Smooth muscle cell of the brain vasculature (primary cell): ENCODE measurements around the gene TRIM75.
"Not testable (repeated sequence)": the region's sequence is repeated elsewhere in the genome, so short reads cannot be mapped to it uniquely, and the experiment has no call there.

Experiments used
- DNase-seq: peaks from one replicate; pipeline ENCODE4 v3.0.0-alpha.2; 2012; ENCODE audit warnings: low read depth, low spot score

The TRIM75 gene

DNA sequence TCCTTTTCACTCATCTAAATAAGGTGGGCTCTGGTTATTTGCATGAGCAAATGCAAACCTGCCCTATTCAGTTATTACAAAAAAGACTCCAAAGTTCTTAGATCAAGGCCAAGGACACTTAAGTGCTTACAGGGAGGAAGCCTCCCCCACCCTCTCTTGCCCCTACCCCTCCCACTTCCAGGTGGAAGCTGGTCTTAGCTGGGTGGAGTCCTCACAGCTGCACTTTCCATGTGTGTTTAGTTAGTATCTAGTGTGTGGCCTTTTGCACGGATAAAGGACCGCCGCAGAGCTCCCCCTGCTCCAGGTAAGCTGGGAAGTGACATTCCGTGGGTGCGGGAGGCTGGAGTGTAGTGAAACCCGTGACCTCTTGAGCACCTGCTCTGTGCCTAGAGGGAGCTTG is at the start of gene TRIM75:
TRIM75 (plus strand) TSS at position 222 of the 400 bp plus-strand sequence. CDS start 5,282 bp downstream, outside the sequence.
- DNase-seq = no peak

DNA sequence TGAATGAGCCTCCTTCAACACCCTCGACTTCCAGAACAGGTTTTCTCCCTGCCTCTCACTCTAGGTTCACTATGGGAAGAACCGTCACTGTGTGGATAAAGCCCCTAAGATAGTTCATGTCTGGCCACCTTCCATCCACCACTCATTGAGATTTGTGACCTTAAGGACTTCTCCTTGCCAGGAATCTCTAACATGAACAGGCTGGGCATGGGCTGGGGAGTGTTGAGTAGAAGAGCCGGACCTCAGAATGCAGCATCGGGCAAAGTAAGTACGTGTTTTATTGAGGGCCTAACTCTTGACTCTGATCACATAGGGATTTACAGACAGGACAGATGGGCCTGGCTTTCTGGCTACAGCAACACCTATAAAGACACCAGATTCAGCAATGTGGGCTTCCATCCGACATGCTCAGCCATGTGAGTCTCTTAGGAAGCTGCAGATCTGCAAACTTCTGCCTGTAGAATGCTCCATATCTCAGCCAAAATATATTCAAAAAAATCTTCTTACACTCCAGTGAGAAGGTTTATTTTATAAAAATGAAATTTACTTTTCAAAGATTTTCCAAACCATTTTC is 48.2 kb upstream of the TRIM75 start:
- DNase-seq = no peak

DNA sequence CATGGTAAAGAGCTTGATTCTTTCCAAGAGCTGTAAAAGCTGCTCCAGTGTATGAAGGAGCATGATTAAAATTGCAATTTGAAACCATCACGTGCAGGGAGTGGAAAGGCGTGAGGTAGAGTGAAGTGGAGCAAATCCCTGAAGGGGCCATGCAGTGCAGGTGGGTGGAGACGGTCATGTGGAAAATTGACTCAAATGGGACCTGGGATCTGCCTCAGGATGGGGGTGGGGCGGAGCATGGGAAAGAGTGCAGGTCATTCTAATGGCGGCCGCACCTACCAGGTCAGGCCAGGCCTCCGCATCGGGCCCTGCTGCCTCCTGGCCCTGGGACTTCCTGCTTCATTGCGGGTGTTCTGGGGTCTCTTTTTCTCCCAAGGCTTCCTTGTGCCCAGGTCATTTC is 47.2 kb upstream of the TRIM75 start:
- no peak for DNase-seq

DNA sequence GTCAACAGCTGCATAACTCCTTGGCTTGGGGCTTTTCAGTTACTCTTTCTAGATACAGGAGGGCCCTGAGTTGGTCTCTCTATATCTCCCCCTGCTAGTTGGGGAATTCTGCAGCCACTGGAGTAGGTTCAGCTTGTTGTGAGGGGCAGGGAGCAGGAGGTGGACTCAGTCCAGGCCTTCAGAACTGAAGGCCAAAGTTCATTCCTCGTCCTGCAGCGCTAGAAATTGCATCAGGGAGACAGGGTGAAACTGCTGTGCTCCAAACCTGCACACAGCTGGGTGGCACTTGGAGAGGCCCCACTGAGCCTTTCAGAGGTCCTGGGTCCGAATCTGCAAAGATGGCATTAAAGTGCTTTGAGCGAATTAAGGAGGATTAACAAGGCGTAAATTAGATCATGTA is 46.8 kb upstream of the TRIM75 start:
- DNase-seq = no peak

DNA sequence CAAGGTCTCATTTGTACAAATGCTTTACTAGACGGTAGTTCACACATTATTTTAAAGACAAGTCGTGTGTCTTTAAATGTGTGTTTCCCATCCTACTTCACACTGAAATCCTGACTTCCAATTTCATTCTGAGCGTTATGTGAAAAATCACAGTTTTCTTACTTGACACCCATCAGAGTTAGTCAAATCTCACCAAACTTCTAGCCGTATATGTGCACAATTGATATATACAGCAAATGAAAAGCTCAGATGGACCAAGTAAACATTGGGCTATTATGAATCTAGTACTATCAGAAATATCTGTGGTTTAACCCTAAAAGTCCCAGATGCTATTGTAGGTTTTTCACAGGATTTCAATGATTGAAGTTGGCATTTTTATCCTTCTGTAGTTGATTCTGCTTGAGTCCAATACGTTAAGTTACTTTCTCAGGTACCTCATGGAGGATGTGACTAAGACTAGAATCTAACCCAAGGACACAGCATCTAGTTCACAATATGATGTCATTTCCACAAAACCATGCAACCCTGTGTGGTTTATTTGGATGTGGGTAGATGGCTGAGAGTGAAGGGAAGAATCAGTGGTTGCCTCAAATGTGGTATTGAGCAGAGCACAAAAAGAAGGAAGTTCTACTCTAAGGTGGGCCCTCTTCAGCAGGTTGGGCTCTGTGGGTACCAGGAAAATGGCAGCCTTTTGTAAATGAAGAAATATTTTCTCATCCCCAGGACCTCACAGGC is 44.0 kb upstream of the TRIM75 start:
- no peak for DNase-seq

DNA sequence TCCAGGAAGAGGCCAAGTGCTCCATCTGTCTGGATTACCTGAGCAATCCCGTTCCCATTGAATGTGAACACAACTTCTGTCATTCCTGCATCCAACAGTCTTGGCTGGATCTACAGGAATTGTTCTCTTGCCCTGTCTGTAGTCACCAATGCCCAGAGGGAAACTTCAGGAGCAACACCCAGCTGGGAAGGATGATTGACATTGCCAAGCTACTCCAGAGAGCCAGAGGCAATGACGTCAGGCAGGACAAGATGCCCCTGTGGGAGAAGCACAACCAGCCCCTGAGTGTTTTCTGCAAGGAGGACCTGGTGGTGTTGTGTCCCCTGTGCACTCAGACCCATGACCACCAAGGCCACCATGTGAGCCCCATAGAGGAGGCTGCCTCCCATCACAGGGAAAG is 43.2 kb upstream of the TRIM75 start:
- no peak for DNase-seq

DNA sequence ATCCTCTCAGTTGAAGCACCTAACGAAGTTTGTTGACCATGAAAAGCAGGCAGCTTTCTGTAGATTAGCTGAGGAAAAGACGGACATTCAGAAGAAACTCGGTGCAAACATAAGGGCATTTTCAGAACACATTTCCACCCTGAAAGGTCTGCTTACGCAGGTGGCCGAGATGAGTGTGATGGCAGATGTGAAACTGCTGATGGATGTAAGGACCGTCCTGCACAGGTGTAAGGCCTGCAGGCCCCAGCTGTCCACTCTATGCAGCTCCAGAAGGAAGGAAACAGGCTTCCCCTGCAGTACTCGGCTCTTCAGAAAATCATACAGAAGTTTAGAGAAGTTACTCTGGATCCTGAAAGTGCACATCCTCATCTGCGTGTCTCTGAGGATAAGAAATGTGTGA is 42.7 kb upstream of the TRIM75 start:
- no peak for DNase-seq

DNA sequence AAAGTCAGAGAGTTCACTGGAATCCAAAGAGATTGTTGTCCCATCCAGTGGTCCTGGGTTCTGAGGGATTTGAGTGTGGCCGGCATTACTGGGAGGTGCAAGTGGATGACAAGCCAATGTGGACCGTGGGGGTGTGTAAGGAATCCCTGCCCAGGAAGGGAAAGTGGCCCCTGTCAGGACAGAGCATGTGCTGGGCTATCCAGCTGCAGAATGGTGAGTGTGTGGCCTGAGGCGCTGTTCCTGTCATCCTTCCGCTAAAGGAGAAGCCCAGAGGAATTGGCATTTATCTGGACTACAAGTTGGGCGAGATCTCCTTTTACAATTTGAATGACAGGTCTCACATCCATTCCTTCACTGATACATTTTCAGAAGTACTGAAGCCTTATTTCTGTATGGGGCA is 42.3 kb upstream of the TRIM75 start:
- no peak for DNase-seq

DNA sequence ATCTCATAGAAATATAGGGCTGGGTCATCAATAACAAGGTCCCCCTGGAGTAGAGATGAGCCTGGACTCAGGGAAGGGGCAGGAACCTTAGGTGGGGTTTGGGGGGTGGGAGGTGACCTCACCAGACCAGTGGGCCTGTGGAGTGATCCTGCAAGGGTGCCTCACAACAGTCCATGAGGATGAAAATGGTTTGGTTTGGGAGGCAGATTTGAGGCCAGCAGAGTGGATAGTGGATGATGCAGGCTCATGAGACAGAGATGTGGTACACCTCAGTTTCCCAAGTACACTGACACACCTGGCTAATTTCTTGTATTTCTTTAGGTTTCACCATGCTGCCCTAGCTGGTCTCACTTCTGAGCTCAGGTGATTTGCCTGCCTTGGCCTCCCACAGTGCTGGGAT is 40.0 kb upstream of the TRIM75 start:
- DNase-seq = no peak

DNA sequence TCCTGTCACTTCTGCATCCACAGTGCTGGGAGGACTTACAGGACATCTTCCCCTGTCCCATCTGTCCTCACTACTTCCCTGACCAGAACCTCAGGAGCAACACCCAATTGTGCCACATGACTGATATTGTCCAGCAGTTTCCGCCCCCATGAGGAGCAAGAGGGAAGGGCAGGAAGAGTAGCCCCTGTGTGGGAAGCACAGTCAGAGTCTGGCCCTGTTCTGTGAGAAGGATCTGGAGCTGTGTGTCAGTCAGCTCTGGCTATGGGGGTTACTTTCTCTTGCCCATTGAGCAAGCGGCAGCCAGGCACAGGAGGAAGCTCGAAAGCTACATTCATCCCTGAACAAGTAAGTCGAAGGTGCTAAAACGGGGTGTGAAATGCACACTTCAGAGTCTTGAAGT is 36.7 kb upstream of the TRIM75 start:
- no peak for DNase-seq

DNA sequence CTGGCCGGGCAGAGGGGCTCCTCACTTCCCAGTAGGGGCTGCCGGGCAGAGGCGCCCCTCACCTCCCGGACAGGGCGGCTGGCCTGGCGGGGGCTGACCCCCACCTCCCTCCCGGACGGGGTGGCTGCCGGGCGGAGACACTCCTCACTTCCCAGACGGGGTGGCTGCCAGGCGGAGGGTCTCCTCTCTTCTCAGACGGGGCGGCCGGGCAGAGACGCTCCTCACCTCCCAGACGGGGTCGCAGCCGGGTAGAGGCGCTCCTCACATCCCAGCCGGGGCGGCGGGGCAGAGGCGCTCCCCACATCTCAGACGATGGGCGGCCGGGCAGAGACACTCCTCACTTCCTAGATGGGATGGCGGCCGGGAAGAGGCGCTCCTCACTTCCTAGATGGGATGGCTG is 33.7 kb upstream of the TRIM75 start:
- DNase-seq = not testable (repeated sequence)

DNA sequence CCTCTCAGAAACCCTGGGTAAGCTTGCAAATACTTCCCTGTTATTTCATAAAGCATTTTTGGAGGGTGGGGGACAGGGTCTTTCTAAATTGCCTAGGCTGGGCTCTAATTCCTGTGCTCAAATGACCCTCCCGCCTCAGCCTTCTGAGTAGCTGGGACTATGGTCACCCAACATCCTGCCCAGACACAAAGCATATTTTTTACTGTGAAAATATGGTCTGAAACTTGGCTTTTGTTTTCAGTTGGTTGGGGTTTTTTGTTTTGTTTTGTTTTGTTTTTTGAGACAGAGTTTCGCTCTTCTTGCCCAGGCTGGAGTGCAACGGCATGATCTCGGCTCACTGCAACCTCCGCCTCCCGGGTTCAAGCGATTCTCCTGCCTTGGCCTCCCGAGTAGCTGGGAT is 27.9 kb upstream of the TRIM75 start:
- DNase-seq = not testable (repeated sequence)

DNA sequence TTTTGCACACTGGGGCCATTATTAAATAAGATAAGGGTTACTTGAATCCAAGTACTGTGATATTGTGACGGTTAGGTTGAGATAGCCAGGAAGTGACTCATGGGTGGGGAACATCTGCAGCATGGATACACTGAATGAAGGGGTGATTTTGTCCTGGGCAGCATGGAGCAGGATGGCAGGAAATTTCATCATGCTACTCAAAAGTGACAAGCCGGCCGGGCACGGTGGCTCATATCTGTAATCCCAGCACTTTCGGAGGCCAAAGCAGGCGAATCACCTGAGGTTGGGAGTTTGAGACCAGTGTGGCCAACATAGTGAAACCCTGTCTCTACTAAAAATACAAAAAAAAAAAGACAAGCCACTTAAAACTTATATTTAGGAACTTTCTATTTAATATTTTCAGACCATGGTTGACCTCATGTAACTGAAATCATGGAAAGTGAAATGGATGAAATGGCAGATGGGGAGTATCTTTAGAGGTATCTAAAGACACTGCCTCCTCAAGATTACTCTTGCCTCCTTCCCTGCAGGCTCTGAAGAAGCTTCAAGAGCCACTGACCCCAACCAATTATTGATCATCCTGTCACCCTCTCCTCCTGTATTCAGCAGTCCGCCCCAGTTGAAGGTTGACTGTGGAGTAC is 25.8 kb upstream of the TRIM75 start:
- no peak for DNase-seq

DNA sequence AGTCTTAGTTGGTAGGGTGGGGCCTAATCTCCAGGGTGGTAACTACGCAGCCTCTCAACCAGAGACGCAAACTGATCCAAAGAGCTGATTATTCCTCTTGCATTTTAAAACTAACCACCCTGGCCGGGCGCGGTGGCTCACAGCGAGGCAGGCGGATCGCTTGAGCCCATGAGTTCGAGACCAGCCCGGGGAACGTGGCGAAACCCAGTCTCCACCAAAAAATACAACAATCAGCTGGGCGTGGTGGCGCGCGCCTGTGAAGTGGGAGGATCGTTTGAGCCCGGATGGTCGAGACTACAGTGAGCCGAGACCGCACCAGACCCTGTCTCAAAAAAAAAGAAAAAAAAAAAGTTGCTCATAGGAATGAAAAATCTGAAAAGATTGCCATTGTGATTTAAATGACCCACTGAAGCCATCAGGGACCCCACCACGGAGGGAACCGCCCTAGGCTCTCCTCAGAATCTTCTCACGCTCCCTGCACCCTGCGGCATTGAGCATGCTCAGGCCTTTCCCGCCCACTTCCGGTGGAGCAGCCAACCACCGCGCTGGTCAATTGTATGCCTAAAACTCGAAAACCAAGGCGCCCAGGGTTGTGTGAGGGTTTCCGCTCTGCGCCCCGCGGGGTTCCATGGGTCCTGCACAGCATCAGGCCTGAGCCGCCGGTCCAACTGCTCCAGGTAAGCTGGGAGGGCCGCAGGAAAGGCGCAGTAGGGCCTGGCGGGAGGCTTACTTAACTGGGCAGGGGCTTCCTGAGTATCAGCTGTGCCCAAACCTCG is 22.0 kb upstream of the TRIM75 start, which contains the start of gene TRIM60:
TRIM60 (plus strand) TSS at position 564 of the 776 bp plus-strand sequence. CDS start 8,074 bp downstream, outside the sequence.
- no peak for DNase-seq

DNA sequence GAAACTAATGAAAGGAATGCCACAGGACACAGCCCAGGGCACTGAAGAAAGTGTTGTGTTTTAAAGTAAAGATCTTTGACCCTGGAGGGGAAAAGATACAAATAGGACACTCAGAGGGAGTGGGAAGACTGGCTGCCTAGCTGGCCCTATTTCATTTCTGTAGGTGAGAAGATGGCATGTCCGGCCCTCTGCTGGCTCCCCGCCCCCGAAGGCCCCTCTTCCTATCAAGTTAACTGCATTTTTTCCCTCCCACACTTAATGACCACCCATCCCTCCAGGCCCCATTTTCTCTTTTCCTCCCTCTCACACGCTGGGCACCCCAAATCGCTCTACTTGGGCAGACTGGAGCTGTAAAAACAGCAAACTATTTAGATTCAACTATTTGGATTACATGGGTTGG is 5.5 kb upstream of the TRIM75 start:
- no peak for DNase-seq

DNA sequence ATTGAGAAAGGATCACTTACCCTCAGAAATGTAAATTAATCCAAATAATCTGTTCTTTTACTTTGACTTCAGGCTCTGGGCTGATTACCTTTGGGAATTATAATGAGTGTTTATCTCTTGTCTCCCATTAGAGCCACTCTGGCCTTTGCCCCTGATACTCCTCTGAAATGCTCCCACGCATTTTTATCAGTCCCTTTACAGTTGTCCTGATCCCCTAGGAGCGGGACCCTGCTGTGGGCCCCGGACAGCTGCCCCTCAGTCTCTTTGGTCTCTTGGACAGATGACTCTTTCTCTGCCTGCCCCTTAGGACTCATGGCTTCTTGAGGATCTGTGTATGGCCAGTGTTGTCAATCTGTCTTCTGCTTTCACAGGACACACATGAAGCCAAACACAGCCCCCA is 1.0 kb upstream of the TRIM75 start:
- DNase-seq = no peak

DNA sequence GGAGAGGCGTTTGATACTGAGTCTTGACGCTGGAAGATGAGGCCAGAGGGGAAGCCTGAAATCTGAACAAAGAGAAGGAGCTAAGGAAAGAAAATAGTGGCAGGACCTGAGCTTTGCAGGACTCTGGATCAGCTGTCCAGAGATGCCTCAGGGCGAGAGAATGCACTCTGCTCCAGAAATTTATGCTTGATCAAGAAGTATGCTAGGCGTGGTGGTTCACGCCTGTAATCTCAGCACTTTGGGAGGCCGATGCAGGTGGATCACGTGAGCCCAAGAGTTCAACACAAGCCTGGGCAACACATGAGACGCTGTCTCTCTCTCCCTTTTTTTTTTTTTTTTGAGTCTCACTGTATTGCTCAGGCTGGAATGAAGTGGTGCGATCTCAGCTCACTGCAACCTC is 1.9 kb downstream of the TRIM75 start:
- no peak for DNase-seq

DNA sequence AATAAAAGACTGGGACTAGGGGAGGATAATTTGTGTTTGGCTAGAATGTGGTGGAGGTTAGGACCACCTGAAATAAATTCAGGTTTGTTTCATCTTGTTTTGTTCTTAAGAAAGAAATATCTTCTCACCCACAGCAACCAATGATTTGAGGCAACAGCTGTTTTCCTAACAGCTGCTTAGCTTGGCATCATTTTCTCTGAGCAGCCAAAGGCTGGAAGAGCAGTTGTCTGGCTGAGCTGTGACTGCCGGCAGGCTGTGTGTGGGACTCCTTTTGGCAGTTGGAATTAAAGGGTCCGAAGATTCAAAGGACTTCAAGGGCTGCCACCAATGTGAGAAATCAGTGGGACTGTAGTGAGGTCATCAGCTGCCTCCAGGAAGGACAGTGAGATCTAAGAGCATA is 5.0 kb downstream of the TRIM75 start:
- no peak for DNase-seq

DNA sequence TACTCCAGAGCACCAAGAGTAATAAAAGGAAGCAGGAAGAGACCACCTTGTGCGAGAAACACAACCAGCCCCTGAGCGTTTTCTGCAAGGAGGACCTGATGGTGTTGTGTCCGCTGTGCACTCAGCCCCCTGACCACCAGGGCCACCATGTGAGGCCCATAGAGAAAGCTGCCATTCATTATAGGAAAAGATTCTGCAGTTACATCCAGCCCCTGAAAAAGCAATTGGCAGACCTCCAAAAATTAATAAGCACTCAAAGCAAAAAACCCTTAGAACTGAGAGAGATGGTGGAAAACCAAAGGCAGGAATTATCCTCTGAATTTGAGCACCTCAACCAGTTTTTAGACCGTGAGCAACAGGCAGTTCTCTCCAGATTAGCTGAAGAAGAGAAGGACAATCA is 5.7 kb downstream of the TRIM75 start:
- DNase-seq = no peak

DNA sequence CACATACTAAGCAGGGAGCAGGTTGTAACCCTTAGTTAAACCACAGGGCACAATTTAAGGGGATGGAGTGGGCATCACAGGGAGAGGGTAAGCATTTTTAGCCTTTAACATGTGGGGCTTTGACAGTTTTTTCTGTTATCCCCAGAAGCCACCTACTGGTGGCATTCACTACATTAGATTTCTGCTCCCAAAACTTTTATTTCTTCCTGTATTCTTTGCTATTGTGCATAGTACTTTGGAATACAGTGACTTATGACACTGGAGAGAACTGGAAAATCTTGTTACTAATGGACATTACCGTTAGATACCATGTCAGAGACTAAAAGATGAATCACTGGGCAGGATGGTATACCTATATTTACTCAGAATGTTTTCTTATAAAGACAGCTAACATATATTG is 7.3 kb downstream of the TRIM75 start:
- no peak for DNase-seq

DNA sequence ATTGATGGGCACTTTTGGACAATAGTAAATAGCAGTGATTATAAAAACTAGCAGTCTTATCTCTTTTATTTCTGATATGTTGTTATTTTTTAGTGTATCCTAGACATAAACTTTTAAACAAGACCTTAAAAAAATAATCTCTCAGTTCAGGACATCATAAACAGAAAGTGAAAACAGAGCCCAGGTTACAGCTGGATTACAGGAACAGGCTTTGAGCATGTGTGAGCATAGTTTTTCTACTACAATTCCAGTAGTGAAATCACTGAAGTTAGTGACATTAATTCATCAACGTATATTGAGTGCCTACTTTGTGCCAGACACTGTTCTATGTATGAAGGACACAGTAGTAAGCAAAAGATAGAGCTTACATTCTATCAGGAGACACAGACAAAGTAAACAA is 16.9 kb downstream of the TRIM75 start:
- DNase-seq = no peak

DNA sequence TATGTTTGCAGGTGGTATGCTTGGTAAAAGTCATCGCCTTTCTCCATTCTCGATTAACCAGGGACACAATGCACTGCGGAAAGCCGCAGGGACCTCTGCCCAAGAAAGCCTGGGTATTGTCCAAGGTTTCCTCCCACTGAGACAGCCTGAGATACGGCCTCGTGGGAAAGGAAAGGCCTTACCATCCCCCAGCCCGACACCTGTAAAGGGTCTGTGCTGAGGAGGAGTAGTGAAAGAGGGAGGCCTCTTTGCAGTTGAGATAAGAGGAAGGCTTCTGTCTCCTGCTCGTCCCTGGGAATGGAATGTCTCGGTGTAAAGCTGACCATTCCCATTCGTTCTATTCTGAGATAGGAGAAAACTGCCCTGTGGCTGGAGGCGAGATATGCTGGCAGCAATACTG is 19.7 kb downstream of the TRIM75 start:
- not testable (repeated sequence) for DNase-seq
